B cell (primary cell): Measurements from ENCODE around the gene AGRN. TPM values are rescaled to one million over a fixed set of nuclear protein-coding genes. Genes with fewer than 3 reads are reported as not detected.
A peak's percentile ranks its signal among the peaks of the same experiment; 100 is the strongest.

Experiments used
- ATAC-seq: fragments of 200-7000 bp; cut with Tn5 transposase; one replicate; pipeline ENCODE4 v1.10.0; 2021; ENCODE audit warnings: low read depth, mild to moderate bottlenecking, moderate number of reproducible peaks, moderate library complexity
- CTCF ChIA-PET: fragments of 350-600 bp; sonication (Branson Sonifier 250); formaldehyde crosslinking; loops from one replicate; lab custom pipeline; 2021; ENCODE audit warnings: antibody characterized with exemption, inconsistent platforms; lab: Charles Lee
- POLR2A ChIA-PET: fragments of 350-600 bp; sonication (Branson Sonifier 250); formaldehyde crosslinking; loops from one replicate; lab custom pipeline; 2021; ENCODE audit warnings: antibody characterized with exemption; lab: Charles Lee
- DNase-seq: peaks from one replicate; pipeline ENCODE4 v3.0.0; 2013
- H2AFZ ChIP-seq: 2 replicates; pipeline ENCODE4 v1.6.1; 2012; ENCODE audit warnings: mild to moderate bottlenecking, low read depth, low read length; ENCODE audit not compliant: insufficient read depth, poor library complexity, severe bottlenecking
- H3K27ac ChIP-seq, 2 donors: 1 replicate in 1 of 2; 2 replicates in 1 of 2; pipeline ENCODE4 v1.5.1; 2012 to 2013; ENCODE audit warnings: low read length in 2 of 2, mild to moderate bottlenecking in 2 of 2, moderate library complexity in 1 of 2
- H3K27me3 ChIP-seq, 4 experiments: fragments of 200-600 bp in 1 of 4; sonication (generic) in 1 of 4; replicated peaks in 1 of 4; 1 replicate in 2 of 4; 2 replicates in 2 of 4; pipeline versions ENCODE4 v1.6.1 to v1.7.0; 2013 to 2016; ENCODE audit warnings: low read length in 3 of 4, mild to moderate bottlenecking in 2 of 4, mixed read lengths in 1 of 4, moderate library complexity in 1 of 4; ENCODE audit not compliant: insufficient read depth in 4 of 4, control insufficient read depth in 3 of 4; ENCODE audit errors: control extremely low read depth in 1 of 4
- H3K36me3 ChIP-seq, 2 experiments: replicated peaks in 1 of 2; 1 replicate in 1 of 2; 2 replicates in 1 of 2; pipeline versions ENCODE4 v1.6.1 to v1.7.1; 2013; ENCODE audit warnings: low read length in 1 of 2; ENCODE audit not compliant: insufficient read depth in 2 of 2, control insufficient read depth in 1 of 2; ENCODE audit errors: control extremely low read depth in 1 of 2, extremely low read depth in 1 of 2
- H3K4me1 ChIP-seq, 2 donors: fragments of 200-600 bp in 1 of 2; sonication (generic) in 1 of 2; 1 replicate in 1 of 2; 2 replicates in 1 of 2; pipeline versions ENCODE4 v1.5.1 to v1.6.1; 2013 to 2017; ENCODE audit warnings: low read length in 2 of 2; ENCODE audit not compliant: control insufficient read depth in 2 of 2, insufficient read depth in 2 of 2
- H3K4me2 ChIP-seq: replicated peaks from 2 replicates; pipeline ENCODE3; 2012; ENCODE audit warnings: mild to moderate bottlenecking, low read depth, low read length; ENCODE audit not compliant: poor library complexity, severe bottlenecking
- H3K4me3 ChIP-seq, 5 experiments: fragments of 200-600 bp in 1 of 5; sonication (generic) in 1 of 5; 1 replicate in 3 of 5; 2 replicates in 2 of 5; pipeline versions ENCODE4 v1.5.1 to v1.7.0; 2011 to 2016; ENCODE audit warnings: low read length in 4 of 5, mild to moderate bottlenecking in 4 of 5, low read depth in 2 of 5, control low read depth in 1 of 5, moderate library complexity in 1 of 5; ENCODE audit not compliant: insufficient read depth in 1 of 5; ENCODE audit errors: control extremely low read depth in 1 of 5, extremely low read depth in 1 of 5
- H3K79me2 ChIP-seq: fragments of 200-600 bp; sonication (generic); one replicate; pipeline ENCODE4 v1.6.0; 2016; ENCODE audit warnings: low read length; ENCODE audit not compliant: control insufficient read depth, insufficient read depth
- H3K9ac ChIP-seq: fragments of 200-600 bp; sonication (generic); 2 replicates; pipeline ENCODE4 v1.6.1; 2017; ENCODE audit warnings: mild to moderate bottlenecking, low read length, moderate library complexity
- H3K9me3 ChIP-seq, 3 donors: one replicate each; pipeline versions ENCODE4 v1.6.1 to v1.7.1; 2013; ENCODE audit warnings: low read length in 2 of 3; ENCODE audit not compliant: control insufficient read depth in 2 of 3, insufficient read depth in 1 of 3; ENCODE audit errors: control extremely low read depth in 1 of 3
- H4K20me1 ChIP-seq: 2 replicates; pipeline ENCODE4 v1.6.0; 2012; ENCODE audit warnings: mild to moderate bottlenecking, low read length; ENCODE audit not compliant: insufficient read depth, control insufficient read depth, poor library complexity, severe bottlenecking
- H3K27ac Mint-ChIP-seq: one replicate; pipeline ENCODE4 v1.8.0; 2021; ENCODE audit warnings: mixed read lengths
- H3K27me3 Mint-ChIP-seq: one replicate; pipeline ENCODE4 v1.8.0; 2021; ENCODE audit warnings: mixed read lengths
- H3K4me1 Mint-ChIP-seq: one replicate; pipeline ENCODE4 v1.8.0; 2021; ENCODE audit warnings: mixed read lengths
- H3K4me3 Mint-ChIP-seq: one replicate; pipeline ENCODE4 v1.8.0; 2021; ENCODE audit warnings: mixed read lengths
- H3K9me3 Mint-ChIP-seq: one replicate; pipeline ENCODE4 v1.8.0; 2022; ENCODE audit warnings: mixed read lengths; ENCODE audit not compliant: insufficient read depth
- CTCF ChIP-seq: fragments of 200-600 bp; IDR thresholded peaks from one replicate; pipeline ENCODE4 v1.8.0; 2022; ENCODE audit warnings: antibody characterized with exemption, mild to moderate bottlenecking
- EZH2 ChIP-seq: IDR thresholded peaks from 2 replicates; pipeline ENCODE4 v1.6.1; 2012; ENCODE audit warnings: borderline replicate concordance, low read depth, mild to moderate bottlenecking, moderate library complexity, low read length; ENCODE audit not compliant: insufficient read depth, poor library complexity, severe bottlenecking
- WGBS: methylation state at CpG from one replicate; pipeline ENCODE4 v1.1.5; 2013; ENCODE audit warnings: missing lambda C conversion rate; ENCODE audit not compliant: insufficient coverage; 5-methylcytosine and 5-hydroxymethylcytosine counted together
- intact Hi-C: fragments of 100-400 bp; cut with micrococcal nuclease; formaldehyde crosslinking; loops from one replicate; pipeline ENCODE4 v1.10.0; 2022
- polyA plus RNA-seq: library from polyadenylated mRNA; depleted of rRNA; stranded (reverse); fragments of >200 nt; gene quantifications from 2 replicates; pipeline ENCODE4 v1.2.3, GENCODE V29; 2012
- total RNA-seq, 2 donors: library from RNA; stranded (reverse); fragments of 120-200 nt in 1 of 2; gene quantifications; 1 replicate in 1 of 2; 2 replicates in 1 of 2; pipeline versions ENCODE4 v1.2.3 to v1.2.4, GENCODE V29; 2013 to 2022

The AGRN gene
- total and polyA plus RNA-seq, 2 donors (not counting 1 experiment from before 2014, with no cell fraction given): 7.3 to 31.3 TPM

GRCh38 chr1:1081311-1082238 is 61.7 kb downstream of the AGRN start:
- Histone ChIP-seq H3K9ac (no peak overlapping the region), H3K4me1 (peaks cover 11 to 14% of the 10 kb centered on the region in 2 donors), H3K36me3 (no peaks in the 10 kb centered on the region), H3K27me3 (peaks cover 0 to 12% (median 4%) of the 10 kb centered on the region in 4 experiments), H3K4me3 (no peak overlapping the region), H3K9me3 (peaks cover 0 to 4% (median 0%) of the 10 kb centered on the region in 3 donors), H4K20me1 (no peaks in the 10 kb centered on the region), H2AFZ (no peak overlapping the region), H3K4me2 (peak overlapping the region; percentile 8), H3K27ac (no peak overlapping the region), H3K79me2 (no peaks in the 10 kb centered on the region)
- H3K4me1 Mint-ChIP-seq: peaks cover 5% of the 10 kb centered on the region
- DNase-seq (peak; percentile 16), ATAC-seq (no peak)
- no peaks in the 10 kb centered on the region for H3K27me3 Mint-ChIP-seq
- ChIA-PET POLR2A (interaction anchor here (0.6 kb wide), 1 partner anchor 37 kb away, joined by 3 read pairs; no protein-coding TSS in a partner anchor), CTCF (no interaction called here)
- H3K27ac Mint-ChIP-seq: no peak overlapping the region
- WGBS: 91% methylated on average over 44 of the region's 52 CpGs
- intact Hi-C loops: no loop called here
- H3K9me3 Mint-ChIP-seq: no peaks in the 10 kb centered on the region
- no peak overlapping the region for H3K4me3 Mint-ChIP-seq
- TF ChIP-seq CTCF: no peak
- TF ChIP-seq EZH2: no peak

GRCh38 chr1:1082239-1082775 is 62.4 kb downstream of the AGRN start:
- WGBS: 92% methylated on average over 27 of the region's 27 CpGs
- Histone ChIP-seq H3K9me3 (peaks cover 0 to 4% (median 0%) of the 10 kb centered on the region in 3 donors), H3K79me2 (no peaks in the 10 kb centered on the region), H3K27me3 (peaks cover 0 to 12% (median 4%) of the 10 kb centered on the region in 4 experiments), H4K20me1 (no peaks in the 10 kb centered on the region), H3K27ac (no peak overlapping the region), H3K9ac (no peak overlapping the region), H3K4me2 (peak overlapping the region; percentile 8), H3K36me3 (no peaks in the 10 kb centered on the region), H3K4me3 (no peak overlapping the region), H2AFZ (no peak overlapping the region), H3K4me1 (peaks cover 11 to 14% of the 10 kb centered on the region in 2 donors)
- POLR2A ChIA-PET: no interaction called here
- no peak for TF ChIP-seq CTCF
- TF ChIP-seq EZH2: no peak
- Mint-ChIP-seq H3K4me3 (no peak overlapping the region), H3K27ac (no peak overlapping the region), H3K9me3 (no peaks in the 10 kb centered on the region), H3K4me1 (peaks cover 5% of the 10 kb centered on the region), H3K27me3 (no peaks in the 10 kb centered on the region)
- intact Hi-C loops: no loop called here
- DNase-seq (peak; percentile 13), ATAC-seq (no peak)
- CTCF ChIA-PET: no interaction called here
